Epithelial cell of esophagus (primary cell): ENCODE results near the gene UGT1A8.

Experiments used
- DNase-seq: peaks from one replicate; pipeline ENCODE4 v3.0.0; 2010; ENCODE audit warnings: low read depth
- H3K4me3 ChIP-seq: 2 replicates; pipeline ENCODE4 v1.5.1; 2011; ENCODE audit warnings: mild to moderate bottlenecking, low read length, control low read depth
- TF ChIP-seq, protein P1 (sequence below): IDR thresholded peaks from 2 replicates; pipeline ENCODE4 v1.5.1; 2011; ENCODE audit warnings: low read depth, mild to moderate bottlenecking, low read length, control low read depth, inconsistent platforms; ENCODE audit not compliant: insufficient read depth; ENCODE audit errors: missing control alignments

Gene UGT1A8

DNA sequence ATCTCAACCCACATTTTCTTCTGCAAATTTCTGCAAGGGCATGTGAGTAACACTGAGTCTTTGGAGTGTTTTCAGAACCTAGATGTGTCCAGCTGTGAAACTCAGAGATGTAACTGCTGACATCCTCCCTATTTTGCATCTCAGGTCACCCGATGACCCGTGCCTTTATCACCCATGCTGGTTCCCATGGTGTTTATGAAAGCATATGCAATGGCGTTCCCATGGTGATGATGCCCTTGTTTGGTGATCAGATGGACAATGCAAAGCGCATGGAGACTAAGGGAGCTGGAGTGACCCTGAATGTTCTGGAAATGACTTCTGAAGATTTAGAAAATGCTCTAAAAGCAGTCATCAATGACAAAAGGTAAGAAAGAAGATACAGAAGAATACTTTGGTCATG, 150.6 kb downstream of the UGT1A8 start:
- TF ChIP-seq, protein P1, sequence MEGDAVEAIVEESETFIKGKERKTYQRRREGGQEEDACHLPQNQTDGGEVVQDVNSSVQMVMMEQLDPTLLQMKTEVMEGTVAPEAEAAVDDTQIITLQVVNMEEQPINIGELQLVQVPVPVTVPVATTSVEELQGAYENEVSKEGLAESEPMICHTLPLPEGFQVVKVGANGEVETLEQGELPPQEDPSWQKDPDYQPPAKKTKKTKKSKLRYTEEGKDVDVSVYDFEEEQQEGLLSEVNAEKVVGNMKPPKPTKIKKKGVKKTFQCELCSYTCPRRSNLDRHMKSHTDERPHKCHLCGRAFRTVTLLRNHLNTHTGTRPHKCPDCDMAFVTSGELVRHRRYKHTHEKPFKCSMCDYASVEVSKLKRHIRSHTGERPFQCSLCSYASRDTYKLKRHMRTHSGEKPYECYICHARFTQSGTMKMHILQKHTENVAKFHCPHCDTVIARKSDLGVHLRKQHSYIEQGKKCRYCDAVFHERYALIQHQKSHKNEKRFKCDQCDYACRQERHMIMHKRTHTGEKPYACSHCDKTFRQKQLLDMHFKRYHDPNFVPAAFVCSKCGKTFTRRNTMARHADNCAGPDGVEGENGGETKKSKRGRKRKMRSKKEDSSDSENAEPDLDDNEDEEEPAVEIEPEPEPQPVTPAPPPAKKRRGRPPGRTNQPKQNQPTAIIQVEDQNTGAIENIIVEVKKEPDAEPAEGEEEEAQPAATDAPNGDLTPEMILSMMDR: no peak
- no peak overlapping the region for H3K4me3 ChIP-seq
- no peak for DNase-seq

- TF ChIP-seq, protein P1: no peak
- no peak for DNase-seq
- no peak overlapping the region for H3K4me3 ChIP-seq
Measured at GRCh38 chr2:233769260-233769659, 151.8 kb downstream of the UGT1A8 start.

DNA sequence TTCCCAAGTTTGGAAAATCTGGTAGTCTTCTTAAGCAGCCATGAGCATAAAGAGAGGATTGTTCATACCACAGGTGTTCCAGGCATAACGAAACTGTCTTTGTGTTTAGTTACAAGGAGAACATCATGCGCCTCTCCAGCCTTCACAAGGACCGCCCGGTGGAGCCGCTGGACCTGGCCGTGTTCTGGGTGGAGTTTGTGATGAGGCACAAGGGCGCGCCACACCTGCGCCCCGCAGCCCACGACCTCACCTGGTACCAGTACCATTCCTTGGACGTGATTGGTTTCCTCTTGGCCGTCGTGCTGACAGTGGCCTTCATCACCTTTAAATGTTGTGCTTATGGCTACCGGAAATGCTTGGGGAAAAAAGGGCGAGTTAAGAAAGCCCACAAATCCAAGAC, 154.7 kb downstream of the UGT1A8 start:
- DNase-seq: no peak
- TF ChIP-seq, protein P1: no peak
- H3K4me3 ChIP-seq: no peak overlapping the region

DNA sequence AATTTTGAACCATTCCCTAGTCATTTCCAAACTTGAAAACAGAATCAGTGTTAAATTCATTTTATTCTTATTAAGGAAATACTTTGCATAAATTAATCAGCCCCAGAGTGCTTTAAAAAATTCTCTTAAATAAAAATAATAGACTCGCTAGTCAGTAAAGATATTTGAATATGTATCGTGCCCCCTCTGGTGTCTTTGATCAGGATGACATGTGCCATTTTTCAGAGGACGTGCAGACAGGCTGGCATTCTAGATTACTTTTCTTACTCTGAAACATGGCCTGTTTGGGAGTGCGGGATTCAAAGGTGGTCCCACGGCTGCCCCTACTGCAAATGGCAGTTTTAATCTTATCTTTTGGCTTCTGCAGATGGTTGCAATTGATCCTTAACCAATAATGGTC, 155.2 kb downstream of the UGT1A8 start:
- H3K4me3 ChIP-seq: no peak overlapping the region
- DNase-seq: no peak
- TF ChIP-seq, protein P1: no peak

DNA sequence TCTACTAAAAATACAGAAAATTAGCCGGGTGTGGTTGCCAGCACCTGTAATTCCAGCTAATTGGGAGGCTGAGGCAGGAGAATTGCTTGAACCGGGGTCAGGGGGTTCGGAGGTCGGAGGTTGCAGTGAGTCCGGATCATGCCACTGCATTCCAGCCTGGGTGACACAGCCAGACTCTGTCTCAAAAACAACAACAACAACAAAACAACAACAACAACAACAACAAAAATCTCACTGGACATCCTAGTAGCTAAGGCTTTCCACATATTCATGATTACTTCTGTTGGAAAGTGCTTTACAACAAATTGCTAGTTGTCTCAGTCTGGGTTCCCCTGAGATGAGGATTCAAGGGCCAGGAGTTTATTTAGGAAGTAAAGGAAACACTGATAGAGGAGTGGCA, 156.4 kb downstream of the UGT1A8 start:
- TF ChIP-seq, protein P1: no peak
- no peak for DNase-seq
- H3K4me3 ChIP-seq: no peak overlapping the region

GRCh38 chr2:233775414-233775813, 158.0 kb downstream of the UGT1A8 start:
- no peak overlapping the region for H3K4me3 ChIP-seq
- TF ChIP-seq, protein P1: no peak
- no peak for DNase-seq

- TF ChIP-seq, protein P1: no peak
- H3K4me3 ChIP-seq: no peak within 1 kb of the TSS
- no peak for DNase-seq
Measured at GRCh38 chr2:233778030-233778429, 160.6 kb downstream of the UGT1A8 start, which contains the start of gene MROH2A. TSS of gene MROH2A (plus strand) at chr2:233778330. CDS start at chr2:233779359, 1,029 bp downstream.
